Stimulated activated CD4-positive, alpha-beta T cell treated with anti-CD3 and anti-CD28 coated beads, TNF-alpha, amount 100 ng/mL, for 4 hours (primary cell): Measurements from ENCODE around the gene DNAH17.

Experiments used
- DNase-seq, 3 experiments: peaks; one replicate each; pipeline ENCODE4 v3.0.0-alpha.2; 2020; ENCODE audit warnings: low read depth in 3 of 3

Gene DNAH17

DNA sequence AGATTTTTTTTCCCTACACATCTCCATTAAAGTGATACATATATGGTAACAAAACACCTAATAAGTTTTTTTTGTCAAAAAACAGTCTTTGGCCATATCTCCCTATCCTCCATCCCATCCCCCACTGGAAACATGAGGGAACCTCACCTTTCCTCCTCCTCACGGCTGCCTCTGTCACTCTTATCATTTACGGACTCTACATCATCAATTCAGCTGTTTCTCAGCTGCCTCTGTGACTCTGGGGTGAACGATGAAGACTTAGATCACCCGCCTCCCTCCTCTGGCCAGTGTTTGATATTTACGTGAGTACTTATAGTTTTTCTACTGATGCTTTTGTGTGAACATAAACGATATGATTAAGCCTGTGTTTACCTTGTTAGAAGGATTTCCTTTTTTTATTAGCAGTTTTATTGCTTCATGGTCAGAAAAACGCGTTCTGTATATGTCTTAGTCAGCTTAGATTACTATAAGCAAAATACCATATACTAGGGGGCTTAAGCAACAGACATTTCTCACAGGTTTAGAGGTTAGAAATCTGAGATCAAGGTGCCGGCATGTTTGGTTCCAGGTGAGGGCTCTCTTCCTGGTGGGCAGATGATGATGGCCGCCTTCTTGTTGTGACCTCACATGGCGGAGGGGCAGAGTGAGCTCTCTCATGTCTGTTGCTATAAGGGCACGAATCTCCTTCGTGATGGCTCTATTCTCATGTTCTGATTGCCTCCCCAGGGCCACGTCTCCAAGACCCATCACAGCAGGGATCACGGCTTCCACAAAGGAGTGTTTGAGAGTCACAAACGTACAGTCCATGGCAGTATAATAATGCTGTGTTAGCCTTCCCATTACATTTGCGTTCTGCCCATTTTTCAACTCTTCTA is 32.1 kb downstream of the DNAH17 start:
- no peak for DNase-seq

DNA sequence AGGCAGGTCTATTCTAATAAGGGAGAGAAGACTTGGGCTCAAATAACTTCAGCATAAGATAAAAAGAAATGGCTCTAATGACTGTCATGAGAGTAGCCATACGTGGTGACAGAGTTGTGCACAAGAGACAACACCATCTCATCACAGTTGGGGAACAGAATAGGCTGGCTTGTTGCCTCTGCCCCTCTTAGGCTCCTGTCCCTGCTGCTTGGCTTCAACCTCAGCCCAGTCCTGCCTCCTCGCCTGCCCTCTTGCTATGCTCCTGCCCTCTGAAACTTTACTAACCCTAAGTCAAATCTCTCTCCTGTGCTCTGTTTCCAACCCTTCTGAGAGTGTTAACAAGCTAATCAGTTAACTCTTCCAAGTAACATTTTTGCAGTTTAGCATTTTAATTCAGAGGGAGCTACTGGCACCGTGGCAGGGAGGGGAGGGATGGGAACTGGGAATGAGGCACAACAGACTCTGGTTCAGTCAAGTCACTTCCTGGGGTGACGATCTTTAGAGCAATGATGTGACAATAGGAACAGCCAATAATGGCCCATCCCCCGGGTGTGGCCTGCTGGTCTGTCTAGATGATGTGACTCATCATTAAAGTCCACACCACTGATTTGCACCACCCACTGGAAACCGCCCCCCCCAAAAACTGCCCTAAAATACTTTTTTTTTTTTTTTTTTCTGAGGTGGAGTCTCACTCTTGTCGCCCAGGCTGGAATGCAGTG is 35.5 kb downstream of the DNAH17 start:
- DNase-seq = no peak

- no peak for DNase-seq
Observed at GRCh38 chr17:78539781-78540180, 37.4 kb downstream of the DNAH17 start.

- no peak for DNase-seq
Observed at GRCh38 chr17:78538033-78538776, 39.0 kb downstream of the DNAH17 start.

GRCh38 chr17:78537217-78537860 is 39.9 kb downstream of the DNAH17 start:
- no peak for DNase-seq

DNA sequence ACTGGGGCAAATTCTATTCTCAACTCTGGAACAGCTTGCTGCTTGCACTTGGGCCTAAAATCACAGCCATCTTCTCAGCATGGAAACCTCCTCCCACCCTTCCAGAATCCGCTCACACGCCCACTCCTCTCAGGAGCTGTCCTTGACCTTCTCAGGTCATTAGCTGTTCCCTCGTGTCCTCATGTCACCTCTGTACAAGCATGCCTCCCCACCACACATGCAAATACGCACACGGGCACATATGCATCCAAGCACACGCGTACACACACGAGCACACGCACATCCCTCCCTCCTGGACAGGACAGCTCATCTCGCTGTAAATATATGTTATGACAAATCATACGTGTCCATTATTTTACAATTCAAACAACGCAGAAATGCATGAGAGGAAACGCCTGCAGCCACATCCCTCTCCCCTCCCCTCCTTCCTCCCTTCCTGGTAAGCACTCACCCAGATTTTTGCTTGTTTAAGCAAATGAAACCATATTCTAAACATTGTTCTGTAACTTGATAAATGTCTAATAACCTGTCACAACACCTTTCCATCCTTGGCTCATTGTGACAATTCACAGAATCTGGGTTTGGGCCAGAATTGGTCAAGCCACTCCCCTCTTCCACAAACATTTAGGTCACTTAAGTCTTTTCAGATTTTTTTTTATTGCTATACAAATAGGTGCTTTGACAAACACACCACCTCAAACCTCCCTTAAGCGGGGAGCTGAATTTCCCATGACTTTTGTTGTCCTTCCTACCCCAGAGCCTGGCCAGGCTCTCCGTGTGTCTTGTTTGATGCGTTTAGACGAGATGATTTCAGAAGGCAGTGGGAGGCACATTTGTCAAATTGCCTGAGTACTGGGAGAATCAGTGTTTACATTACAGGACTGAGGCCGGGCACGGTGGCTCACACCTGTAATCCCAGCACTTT is 41.7 kb downstream of the DNAH17 start:
- DNase-seq = no peak

GRCh38 chr17:78534492-78535272 is 42.5 kb downstream of the DNAH17 start:
- DNase-seq = no peak

DNA sequence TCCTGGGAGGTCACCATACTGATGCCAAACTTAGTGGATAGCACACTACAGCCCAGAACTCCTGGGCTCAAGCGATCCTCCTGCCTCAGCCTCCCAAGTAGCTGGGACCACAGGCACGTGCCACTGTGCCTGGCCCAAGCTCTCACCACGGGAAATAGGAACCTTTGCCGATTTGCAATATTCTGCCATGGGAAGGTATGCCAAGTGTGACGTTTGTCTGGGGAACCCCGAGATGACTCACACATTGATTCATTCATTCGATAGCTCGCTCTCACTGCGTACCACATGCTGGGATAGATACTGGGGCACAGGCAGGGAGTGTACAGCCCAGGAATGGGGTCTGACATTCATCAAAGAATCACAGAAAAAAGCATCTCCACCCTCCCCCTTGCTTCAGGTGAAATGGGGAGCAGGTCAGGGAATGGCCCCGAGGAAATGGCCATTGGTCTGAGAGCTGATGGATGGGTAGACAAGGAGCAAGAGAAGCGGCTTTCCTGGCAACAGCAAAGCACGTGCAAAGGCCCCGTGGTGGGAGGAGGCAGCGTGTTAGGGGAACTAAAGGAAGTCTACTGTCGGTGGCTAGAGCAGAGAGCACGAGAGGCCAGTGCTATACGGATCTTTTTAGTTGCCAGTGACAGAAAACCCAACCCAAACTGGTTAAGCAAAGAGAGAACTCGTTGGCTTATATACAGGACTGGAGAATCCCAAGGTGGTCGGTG is 44.1 kb downstream of the DNAH17 start:
- DNase-seq = no peak

GRCh38 chr17:78532311-78532710 is 44.9 kb downstream of the DNAH17 start:
- no peak for DNase-seq

GRCh38 chr17:78530675-78531074 is 46.5 kb downstream of the DNAH17 start:
- DNase-seq = no peak

DNA sequence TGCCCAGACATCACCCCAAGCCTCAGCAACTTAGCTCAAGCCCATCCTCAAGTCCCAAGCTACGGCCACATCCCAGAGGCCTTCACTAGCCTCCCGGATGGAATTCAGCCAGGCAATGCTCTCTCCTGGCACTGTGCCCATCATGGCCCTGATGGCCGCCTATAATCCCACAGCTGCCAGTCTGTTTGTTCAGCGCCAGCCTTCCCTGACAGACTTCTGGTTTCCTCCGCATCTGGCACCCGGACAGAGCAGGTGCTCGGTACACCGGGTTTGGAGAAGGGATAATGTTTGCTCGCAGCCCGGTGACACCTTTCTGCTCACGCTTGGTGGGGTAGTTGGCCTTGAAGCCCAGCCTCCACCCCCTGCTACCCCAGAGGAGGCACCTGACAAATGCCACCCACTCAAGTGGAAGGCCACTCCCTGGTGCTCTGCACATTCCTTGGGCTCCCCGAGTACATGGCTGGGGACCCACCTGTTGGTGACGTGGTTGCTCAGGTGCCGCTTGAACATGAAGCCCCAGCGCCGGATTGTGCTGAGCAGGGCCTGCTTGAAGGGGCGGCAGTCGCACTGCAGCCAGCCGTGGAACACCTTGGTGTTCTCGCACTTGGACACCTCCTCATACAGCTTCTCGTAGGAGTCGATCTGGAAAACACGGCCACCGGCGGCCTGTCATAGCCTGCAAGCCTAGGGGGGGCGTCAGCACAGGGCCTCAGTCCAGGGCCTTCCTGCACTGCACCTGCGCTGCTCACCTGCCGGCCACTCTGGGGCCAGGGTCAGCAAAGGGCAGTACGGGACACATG is 47.1 kb downstream of the DNAH17 start:
- no peak for DNase-seq

DNA sequence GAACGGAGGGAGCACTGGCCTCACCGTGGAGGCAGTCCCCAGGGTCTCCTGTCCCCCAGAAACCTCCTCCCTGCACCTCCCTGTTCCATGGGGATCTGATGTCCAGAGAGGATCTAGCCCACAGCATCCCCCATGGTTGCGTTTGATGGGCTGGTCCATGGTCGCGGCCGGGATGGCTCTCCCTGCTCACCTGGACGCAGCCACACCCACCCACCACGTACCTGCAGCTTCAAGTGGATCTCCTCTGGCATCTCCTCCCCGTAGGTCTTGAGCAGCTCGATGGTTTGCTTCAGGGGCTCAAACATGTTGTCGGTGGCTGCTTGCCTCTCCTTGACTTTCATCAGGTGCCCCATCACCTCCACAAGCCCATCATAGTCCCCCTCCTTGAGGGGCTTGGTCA is 47.9 kb downstream of the DNAH17 start:
- no peak for DNase-seq

DNA sequence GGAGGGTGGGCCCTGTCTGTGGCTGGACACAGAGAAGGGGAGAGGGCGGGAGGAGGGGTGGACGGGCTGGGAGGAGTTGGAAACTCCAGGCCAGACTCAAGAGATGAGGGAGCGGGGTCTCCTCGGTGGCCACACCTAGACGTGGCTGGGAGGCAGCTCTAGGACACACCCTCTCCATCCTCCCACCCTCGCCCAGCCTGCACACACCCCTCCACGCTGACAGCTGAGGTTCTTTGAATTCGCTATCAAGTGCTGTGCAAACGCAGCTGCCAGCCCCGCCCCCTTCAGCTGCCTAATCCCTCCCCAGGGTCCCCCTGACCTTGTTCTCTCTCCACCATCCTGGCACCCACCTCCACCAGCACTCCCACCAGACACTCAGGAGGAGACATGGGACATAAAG is 48.7 kb downstream of the DNAH17 start:
- no peak for DNase-seq

DNA sequence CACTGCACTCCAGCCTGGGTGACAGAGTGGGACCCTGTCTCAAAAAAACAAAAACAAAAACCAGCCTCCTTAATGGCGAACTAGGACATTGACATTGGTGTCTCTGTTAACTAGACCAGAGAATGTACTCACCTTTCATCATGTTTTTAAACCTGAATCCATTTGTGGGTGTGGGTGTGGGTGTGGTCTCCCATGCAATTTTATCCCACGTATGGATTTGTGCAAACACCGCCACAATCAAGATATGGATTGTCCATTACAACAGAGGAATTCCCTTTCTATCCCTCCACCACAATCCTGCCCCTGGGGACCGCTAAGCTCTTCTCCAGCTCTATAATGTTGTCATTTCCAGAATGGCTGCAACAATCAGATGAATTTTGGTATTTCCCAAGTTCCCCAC is 49.9 kb downstream of the DNAH17 start:
- no peak for DNase-seq

GRCh38 chr17:78526231-78527025 is 50.8 kb downstream of the DNAH17 start:
- no peak for DNase-seq

DNA sequence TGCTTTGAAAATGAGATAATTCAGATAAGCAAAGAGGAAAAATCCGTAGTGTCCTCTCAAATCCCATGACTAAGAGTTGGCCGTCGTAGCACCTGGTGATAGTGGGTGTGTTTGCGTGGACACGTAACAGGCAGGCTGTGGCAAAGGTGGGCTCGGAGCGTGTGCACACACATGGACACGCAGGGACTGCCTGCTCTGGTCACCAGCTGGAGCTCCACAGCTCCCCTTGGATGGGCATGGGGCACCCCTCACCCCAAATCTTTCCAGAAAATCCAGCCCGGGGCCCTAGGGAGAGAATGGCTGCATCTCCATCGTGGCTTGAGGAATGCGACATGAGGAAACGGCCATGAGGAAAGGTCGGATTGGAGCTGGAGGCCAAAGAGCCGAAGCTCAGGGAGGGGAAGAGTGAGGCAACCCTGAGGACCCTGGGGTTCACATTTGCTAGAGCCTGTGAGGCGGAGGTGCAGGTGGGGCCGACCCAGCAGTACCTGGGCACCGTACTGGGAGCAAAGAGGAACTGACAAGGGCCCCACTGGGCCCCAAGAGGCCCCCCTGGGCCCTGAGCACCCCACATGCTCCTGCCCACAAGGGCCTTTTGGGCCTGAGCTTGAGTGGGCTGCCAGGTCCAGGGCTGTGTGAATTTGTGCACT is 51.6 kb downstream of the DNAH17 start:
- DNase-seq = no peak

GRCh38 chr17:78524870-78525510 is 52.2 kb downstream of the DNAH17 start:
- no peak for DNase-seq
